K562 (cell line): Measurements from ENCODE around the gene MAST1. TPM values are rescaled to one million over a fixed set of nuclear protein-coding genes. Genes with fewer than 3 reads are reported as not detected.

Source experiments
- ATAC-seq: fragments of 200-7000 bp; cut with Tn5 transposase; 3 replicates; pipeline ENCODE4 v1.9.1; 2020; ENCODE audit warnings: moderate library complexity
- BruUV-seq: library from RNA; stranded (reverse); fragments of 400-500 nt; replicated peaks from 2 replicates; lab custom pipeline; 2021; lab: Mats Ljungman, UMichigan
- CTCF ChIA-PET: fragments of 300-600 bp; formaldehyde crosslinking; extraction: SDS; loops from one replicate; lab custom pipeline; 2021; ENCODE audit warnings: low intra/inter-chr PET ratio; lab: Yijun Ruan, JAX
- POLR2A ChIA-PET: fragments of 300-600, 350-650 bp; sonication (Branson Sonifier 250); formaldehyde crosslinking; extraction: SDS; loops from one replicate; lab custom pipeline; 2021; ENCODE audit warnings: antibody characterized with exemption, inconsistent platforms; lab: Yijun Ruan, JAX
- DNase-seq, 4 experiments: peaks; one replicate each; pipeline versions ENCODE4 v3.0.0 to v3.0.0-alpha.2; 2011 to 2018; ENCODE audit warnings: low spot score in 3 of 4, mixed read lengths in 3 of 4; ENCODE audit errors: extremely low read depth in 1 of 4
- FAIRE-seq: peaks from 2 replicates; lab custom pipeline; 2011; peaks lifted over from hg19 to GRCh38; lab: Jason Lieb, UNC
- H2AFZ ChIP-seq: 2 replicates; pipeline ENCODE4 v1.6.0; 2011; ENCODE audit warnings: low read depth, low read length, control low read depth, inconsistent platforms
- H3K27ac ChIP-seq: fragments of 200-600 bp; 3 replicates; pipeline ENCODE4 v1.8.0; 2011; ENCODE audit warnings: low read depth, mild to moderate bottlenecking, control low read depth, inconsistent platforms, low read length, moderate library complexity, mixed read lengths; ENCODE audit errors: extremely low read depth
- H3K27me3 ChIP-seq, 2 experiments: fragments of 300-600 bp in 1 of 2; 2 replicates in 1 of 2; 3 replicates in 1 of 2; pipeline versions ENCODE4 v1.6.0 to v1.8.0; 2011; ENCODE audit warnings: inconsistent platforms in 2 of 2, low read length in 2 of 2, mild to moderate bottlenecking in 1 of 2, mixed read lengths in 1 of 2, moderate library complexity in 1 of 2; ENCODE audit not compliant: control insufficient read depth in 2 of 2, insufficient read depth in 2 of 2
- H3K36me3 ChIP-seq: fragments of 300-600 bp; 3 replicates; pipeline ENCODE4 v1.8.0; 2011; ENCODE audit warnings: mild to moderate bottlenecking, low read length, inconsistent platforms; ENCODE audit not compliant: control insufficient read depth, insufficient read depth
- H3K4me1 ChIP-seq, 2 experiments: fragments of 200-600 bp in 1 of 2; replicated peaks in 1 of 2; 2 replicates in 1 of 2; 3 replicates in 1 of 2; pipeline versions ENCODE4 v1.5.1 to v1.8.0; 2011; ENCODE audit warnings: inconsistent platforms in 2 of 2, low read length in 2 of 2, mild to moderate bottlenecking in 1 of 2, mixed read lengths in 1 of 2, moderate library complexity in 1 of 2; ENCODE audit not compliant: control insufficient read depth in 2 of 2, insufficient read depth in 2 of 2
- H3K4me2 ChIP-seq: 2 replicates; pipeline ENCODE4 v1.6.1; 2011; ENCODE audit warnings: low read length, control low read depth, inconsistent platforms, mixed read lengths; ENCODE audit not compliant: insufficient read depth
- H3K4me3 ChIP-seq: fragments of 200-600 bp; sonication (generic), shearing (Covaris generic); 2 replicates; pipeline ENCODE4 v1.5.1; 2016; ENCODE audit warnings: control low read depth, inconsistent platforms
- H3K79me2 ChIP-seq: fragments of 200-600 bp; 3 replicates; pipeline ENCODE4 v1.8.0; 2011; ENCODE audit warnings: low read length, inconsistent platforms; ENCODE audit not compliant: control insufficient read depth, insufficient read depth
- H3K9ac ChIP-seq, 2 experiments: 2 replicates each; pipeline versions ENCODE4 v1.6.0 to v1.6.1; 2011; ENCODE audit warnings: low read depth in 2 of 2, low read length in 2 of 2, control low read depth in 1 of 2, inconsistent platforms in 1 of 2, mild to moderate bottlenecking in 1 of 2, mixed read lengths in 1 of 2; ENCODE audit not compliant: insufficient read depth in 1 of 2
- H3K9me1 ChIP-seq: one replicate; pipeline ENCODE4 v1.6.0; 2011; ENCODE audit warnings: inconsistent platforms, mild to moderate bottlenecking, low read length, moderate library complexity; ENCODE audit not compliant: control insufficient read depth, insufficient read depth
- H3K9me3 ChIP-seq: replicated peaks from 2 replicates; pipeline ENCODE4 v1.5.1; 2011; ENCODE audit warnings: low read depth, low read length, inconsistent platforms; ENCODE audit not compliant: control insufficient read depth, insufficient read depth
- H4K20me1 ChIP-seq: replicated peaks from 2 replicates; pipeline ENCODE4 v1.6.1; 2011; ENCODE audit warnings: low read length, inconsistent platforms, mixed read lengths; ENCODE audit not compliant: control insufficient read depth, insufficient read depth
- KDM5B ChIP-seq: fragments of 200-600 bp; sonication (generic); IDR thresholded peaks from 2 replicates; pipeline ENCODE4 v1.6.1; 2012; ENCODE audit warnings: low read depth, mild to moderate bottlenecking, moderate library complexity, low read length, control low read depth, inconsistent platforms; ENCODE audit not compliant: insufficient replicate concordance
- L3MBTL2 ChIP-seq: fragments of 450-650 bp; IDR thresholded peaks from 2 replicates; pipeline ENCODE4 v1.6.1; 2016; ENCODE audit warnings: mild to moderate bottlenecking, moderate library complexity
- MED1 ChIP-seq: sonication (generic); formaldehyde crosslinking; IDR thresholded peaks from 2 replicates; pipeline ENCODE4 v1.8.1; 2023; ENCODE audit warnings: missing genetic modification reagents, borderline replicate concordance
- NR2C1 ChIP-seq, 2 experiments: fragments of 450-650 bp; IDR thresholded peaks; 2 replicates each; pipeline ENCODE4 v1.6.1; 2017; ENCODE audit warnings: mild to moderate bottlenecking in 2 of 2, antibody characterized with exemption in 1 of 2, inconsistent platforms in 1 of 2, missing compliant biosample characterization in 1 of 2, missing genetic modification characterization in 1 of 2
- SMARCA4 ChIP-seq: fragments of 450-650 bp; IDR thresholded peaks from 2 replicates; pipeline ENCODE4 v1.6.1; 2016
- U2AF1 ChIP-seq: fragments of 200-400 bp; formaldehyde crosslinking; optimal IDR thresholded peaks from 2 replicates; pipeline ENCODE3; 2017; ENCODE audit warnings: mild to moderate bottlenecking, low read depth, low read length, moderate library complexity
- ZNF316 ChIP-seq: fragments of 450-650 bp; IDR thresholded peaks from 2 replicates; pipeline ENCODE4 v1.6.1; 2016
- WGBS: fragments of 100-300 bp; shearing (Covaris generic); methylation state at CpG from one replicate; pipeline ENCODE4 v1.1.6; 2016; ENCODE audit warnings: low coverage, mixed read lengths; ENCODE audit not compliant: insufficient coverage; ENCODE audit errors: missing lambda C conversion rate; 5-methylcytosine and 5-hydroxymethylcytosine counted together
- in situ Hi-C: fragments of 300-500 bp; cut with MboI; formaldehyde crosslinking; loops from 4 replicates; pipeline ENCODE4 v1.15.0; 2018; ENCODE audit warnings: inconsistent platforms, mixed read lengths
- intact Hi-C: fragments of 100-400 bp; cut with micrococcal nuclease; formaldehyde crosslinking; loops from 2 replicates; pipeline ENCODE4 v1.14.2; 2022
- polyA plus RNA-seq, 8 experiments: library from polyadenylated mRNA; depleted of rRNA in 4 of 8; stranded (reverse) in 5 of 8; unstranded in 3 of 8; fragments of >200 nt; fragmentation: Nextera tagmentation in 2 of 8; fragmentation: Illumina TruSeq in 1 of 8; extraction: Ambion mirVana in 2 of 8; extraction: Trizol in 1 of 8; gene quantifications; 2 replicates each; pipeline versions ENCODE4 v1.2.1 to v1.2.3, GENCODE V29; 2011 to 2014; ENCODE audit warnings: inconsistent platforms in 1 of 8, missing spikeins in 1 of 8
- total RNA-seq, 7 experiments: library from RNA; depleted of rRNA in 6 of 7; stranded (reverse); fragments of >200 nt in 6 of 7; fragmentation: Illumina TruSeq in 2 of 7; extraction: Trizol in 2 of 7; gene quantifications; 2 replicates each; pipeline versions ENCODE4 v1.2.1 to v1.2.3, GENCODE V29; 2011 to 2021; ENCODE audit warnings: low replicate concordance in 1 of 7
- TF ChIP-seq, protein P1 (sequence below): fragments of 450-650 bp; IDR thresholded peaks from 2 replicates; pipeline ENCODE4 v1.6.1; 2016; ENCODE audit warnings: mild to moderate bottlenecking, moderate library complexity
- TF ChIP-seq, protein P2 (sequence below): fragments of 450-650 bp; IDR thresholded peaks from 2 replicates; pipeline ENCODE4 v1.6.1; 2014; ENCODE audit warnings: low read depth, mild to moderate bottlenecking, moderate library complexity, borderline replicate concordance

Gene MAST1
- total and polyA plus RNA-seq, 9 of the 15 experiments (the other 6 are each of a cell fraction or from before 2014, with no cell fraction given): 0.48 to 10.3 (median 3.9) TPM

DNA sequence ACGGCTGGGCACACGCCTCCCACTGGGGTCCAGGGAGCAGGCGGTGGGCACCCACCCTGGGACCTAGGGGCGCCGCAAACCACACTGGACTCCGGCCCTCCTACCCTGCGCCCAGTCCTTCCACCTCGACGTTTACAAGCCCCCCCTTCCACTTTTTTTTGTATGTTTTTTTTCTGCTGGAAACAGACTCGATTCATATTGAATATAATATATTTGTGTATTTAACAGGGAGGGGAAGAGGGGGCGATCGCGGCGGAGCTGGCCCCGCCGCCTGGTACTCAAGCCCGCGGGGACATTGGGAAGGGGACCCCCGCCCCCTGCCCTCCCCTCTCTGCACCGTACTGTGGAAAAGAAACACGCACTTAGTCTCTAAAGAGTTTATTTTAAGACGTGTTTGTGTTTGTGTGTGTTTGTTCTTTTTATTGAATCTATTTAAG is 45.4 kb upstream of the MAST1 start:
- intact Hi-C loops: loop anchor here (10.0 kb wide), 1 partner anchor 228 kb away; no protein-coding TSS in a partner anchor
- TF ChIP-seq NR2C1 (IDR thresholded peaks at IDR 0.05) (peak; percentile 29; the same call in 1 of the 2 replicates), NR2C1 (tag; IDR thresholded peaks at IDR 0.05) (no peak), L3MBTL2 (0 out of 2 replicates have a peak, but pooled peaks have one; percentile 3), KDM5B (no peak), MED1 (CRISPR knock-in tag) (no peak), ZNF316 (no peak), SMARCA4 (no peak), U2AF1 (no peak)
- TF ChIP-seq, protein P1, sequence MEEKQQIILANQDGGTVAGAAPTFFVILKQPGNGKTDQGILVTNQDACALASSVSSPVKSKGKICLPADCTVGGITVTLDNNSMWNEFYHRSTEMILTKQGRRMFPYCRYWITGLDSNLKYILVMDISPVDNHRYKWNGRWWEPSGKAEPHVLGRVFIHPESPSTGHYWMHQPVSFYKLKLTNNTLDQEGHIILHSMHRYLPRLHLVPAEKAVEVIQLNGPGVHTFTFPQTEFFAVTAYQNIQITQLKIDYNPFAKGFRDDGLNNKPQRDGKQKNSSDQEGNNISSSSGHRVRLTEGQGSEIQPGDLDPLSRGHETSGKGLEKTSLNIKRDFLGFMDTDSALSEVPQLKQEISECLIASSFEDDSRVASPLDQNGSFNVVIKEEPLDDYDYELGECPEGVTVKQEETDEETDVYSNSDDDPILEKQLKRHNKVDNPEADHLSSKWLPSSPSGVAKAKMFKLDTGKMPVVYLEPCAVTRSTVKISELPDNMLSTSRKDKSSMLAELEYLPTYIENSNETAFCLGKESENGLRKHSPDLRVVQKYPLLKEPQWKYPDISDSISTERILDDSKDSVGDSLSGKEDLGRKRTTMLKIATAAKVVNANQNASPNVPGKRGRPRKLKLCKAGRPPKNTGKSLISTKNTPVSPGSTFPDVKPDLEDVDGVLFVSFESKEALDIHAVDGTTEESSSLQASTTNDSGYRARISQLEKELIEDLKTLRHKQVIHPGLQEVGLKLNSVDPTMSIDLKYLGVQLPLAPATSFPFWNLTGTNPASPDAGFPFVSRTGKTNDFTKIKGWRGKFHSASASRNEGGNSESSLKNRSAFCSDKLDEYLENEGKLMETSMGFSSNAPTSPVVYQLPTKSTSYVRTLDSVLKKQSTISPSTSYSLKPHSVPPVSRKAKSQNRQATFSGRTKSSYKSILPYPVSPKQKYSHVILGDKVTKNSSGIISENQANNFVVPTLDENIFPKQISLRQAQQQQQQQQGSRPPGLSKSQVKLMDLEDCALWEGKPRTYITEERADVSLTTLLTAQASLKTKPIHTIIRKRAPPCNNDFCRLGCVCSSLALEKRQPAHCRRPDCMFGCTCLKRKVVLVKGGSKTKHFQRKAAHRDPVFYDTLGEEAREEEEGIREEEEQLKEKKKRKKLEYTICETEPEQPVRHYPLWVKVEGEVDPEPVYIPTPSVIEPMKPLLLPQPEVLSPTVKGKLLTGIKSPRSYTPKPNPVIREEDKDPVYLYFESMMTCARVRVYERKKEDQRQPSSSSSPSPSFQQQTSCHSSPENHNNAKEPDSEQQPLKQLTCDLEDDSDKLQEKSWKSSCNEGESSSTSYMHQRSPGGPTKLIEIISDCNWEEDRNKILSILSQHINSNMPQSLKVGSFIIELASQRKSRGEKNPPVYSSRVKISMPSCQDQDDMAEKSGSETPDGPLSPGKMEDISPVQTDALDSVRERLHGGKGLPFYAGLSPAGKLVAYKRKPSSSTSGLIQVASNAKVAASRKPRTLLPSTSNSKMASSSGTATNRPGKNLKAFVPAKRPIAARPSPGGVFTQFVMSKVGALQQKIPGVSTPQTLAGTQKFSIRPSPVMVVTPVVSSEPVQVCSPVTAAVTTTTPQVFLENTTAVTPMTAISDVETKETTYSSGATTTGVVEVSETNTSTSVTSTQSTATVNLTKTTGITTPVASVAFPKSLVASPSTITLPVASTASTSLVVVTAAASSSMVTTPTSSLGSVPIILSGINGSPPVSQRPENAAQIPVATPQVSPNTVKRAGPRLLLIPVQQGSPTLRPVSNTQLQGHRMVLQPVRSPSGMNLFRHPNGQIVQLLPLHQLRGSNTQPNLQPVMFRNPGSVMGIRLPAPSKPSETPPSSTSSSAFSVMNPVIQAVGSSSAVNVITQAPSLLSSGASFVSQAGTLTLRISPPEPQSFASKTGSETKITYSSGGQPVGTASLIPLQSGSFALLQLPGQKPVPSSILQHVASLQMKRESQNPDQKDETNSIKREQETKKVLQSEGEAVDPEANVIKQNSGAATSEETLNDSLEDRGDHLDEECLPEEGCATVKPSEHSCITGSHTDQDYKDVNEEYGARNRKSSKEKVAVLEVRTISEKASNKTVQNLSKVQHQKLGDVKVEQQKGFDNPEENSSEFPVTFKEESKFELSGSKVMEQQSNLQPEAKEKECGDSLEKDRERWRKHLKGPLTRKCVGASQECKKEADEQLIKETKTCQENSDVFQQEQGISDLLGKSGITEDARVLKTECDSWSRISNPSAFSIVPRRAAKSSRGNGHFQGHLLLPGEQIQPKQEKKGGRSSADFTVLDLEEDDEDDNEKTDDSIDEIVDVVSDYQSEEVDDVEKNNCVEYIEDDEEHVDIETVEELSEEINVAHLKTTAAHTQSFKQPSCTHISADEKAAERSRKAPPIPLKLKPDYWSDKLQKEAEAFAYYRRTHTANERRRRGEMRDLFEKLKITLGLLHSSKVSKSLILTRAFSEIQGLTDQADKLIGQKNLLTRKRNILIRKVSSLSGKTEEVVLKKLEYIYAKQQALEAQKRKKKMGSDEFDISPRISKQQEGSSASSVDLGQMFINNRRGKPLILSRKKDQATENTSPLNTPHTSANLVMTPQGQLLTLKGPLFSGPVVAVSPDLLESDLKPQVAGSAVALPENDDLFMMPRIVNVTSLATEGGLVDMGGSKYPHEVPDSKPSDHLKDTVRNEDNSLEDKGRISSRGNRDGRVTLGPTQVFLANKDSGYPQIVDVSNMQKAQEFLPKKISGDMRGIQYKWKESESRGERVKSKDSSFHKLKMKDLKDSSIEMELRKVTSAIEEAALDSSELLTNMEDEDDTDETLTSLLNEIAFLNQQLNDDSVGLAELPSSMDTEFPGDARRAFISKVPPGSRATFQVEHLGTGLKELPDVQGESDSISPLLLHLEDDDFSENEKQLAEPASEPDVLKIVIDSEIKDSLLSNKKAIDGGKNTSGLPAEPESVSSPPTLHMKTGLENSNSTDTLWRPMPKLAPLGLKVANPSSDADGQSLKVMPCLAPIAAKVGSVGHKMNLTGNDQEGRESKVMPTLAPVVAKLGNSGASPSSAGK: peak; percentile 6; the same call in 1 of the 2 replicates
- TF ChIP-seq, protein P2, sequence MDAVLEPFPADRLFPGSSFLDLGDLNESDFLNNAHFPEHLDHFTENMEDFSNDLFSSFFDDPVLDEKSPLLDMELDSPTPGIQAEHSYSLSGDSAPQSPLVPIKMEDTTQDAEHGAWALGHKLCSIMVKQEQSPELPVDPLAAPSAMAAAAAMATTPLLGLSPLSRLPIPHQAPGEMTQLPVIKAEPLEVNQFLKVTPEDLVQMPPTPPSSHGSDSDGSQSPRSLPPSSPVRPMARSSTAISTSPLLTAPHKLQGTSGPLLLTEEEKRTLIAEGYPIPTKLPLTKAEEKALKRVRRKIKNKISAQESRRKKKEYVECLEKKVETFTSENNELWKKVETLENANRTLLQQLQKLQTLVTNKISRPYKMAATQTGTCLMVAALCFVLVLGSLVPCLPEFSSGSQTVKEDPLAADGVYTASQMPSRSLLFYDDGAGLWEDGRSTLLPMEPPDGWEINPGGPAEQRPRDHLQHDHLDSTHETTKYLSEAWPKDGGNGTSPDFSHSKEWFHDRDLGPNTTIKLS: 0 out of 2 replicates have a peak, but pooled peaks have one; percentile 0

More for the DNA sequence above, 45.4 kb upstream of the MAST1 start:
- peak overlapping the region; percentile 96 for H3K4me2 ChIP-seq
- no TSS peak for BruUV-seq
- WGBS: 0% methylated on average over 14 of the region's 22 CpGs
- no peaks in the 10 kb centered on the region for H3K9me3 ChIP-seq
- DNase-seq: peak in 1 of 4 experiments; percentile 19
- in situ Hi-C loops: no loop called here
- H3K9ac ChIP-seq: peak overlapping the region; percentile 89 to 97
- H3K4me1 ChIP-seq: peaks cover 39 to 75% of the 10 kb centered on the region in 2 experiments
- no peaks in the 10 kb centered on the region for H3K27me3 ChIP-seq
- H2AFZ ChIP-seq: 0 out of 2 replicates have a peak overlapping the region, but pooled peaks have one; percentile 14
- FAIRE-seq: no peak
- H3K27ac ChIP-seq: peak overlapping the region; percentile 89
- H4K20me1 ChIP-seq: peaks cover 13% of the 10 kb centered on the region; the same call in 1 of the 2 replicates
- peaks cover 8% of the 10 kb centered on the region; the same call in 2 of the 3 replicates for H3K36me3 ChIP-seq
- H3K79me2 ChIP-seq: peaks cover 36% of the 10 kb centered on the region
- H3K4me3 ChIP-seq: peak overlapping the region; percentile 83
- POLR2A ChIA-PET: interaction anchor here (0.6 to 3.6 kb wide), 29 partner anchors 10 to 1426 kb away, joined by 3 to 44 read pairs (median 5); partner anchors contain the start of genes BEST2, DHPS, MAN2B1 and RNASEH2A
- H3K9me1 ChIP-seq: no peaks in the 10 kb centered on the region
- ATAC-seq: no peak
- CTCF ChIA-PET: interaction anchor here (0.7 kb wide), 1 partner anchor 103 kb away, joined by 3 read pairs; no protein-coding TSS in a partner anchor
